DMS53 treated with DMSO at 0.1 percent for 48 hours (cell line): ENCODE measurements around the gene AKAP8.
"Not testable (repeated sequence)": the region's sequence is repeated elsewhere in the genome, so short reads cannot be mapped to it uniquely, and the experiment has no call there.

Experiments used
- DNase-seq: peaks from one replicate; lab custom pipeline; 2025; ENCODE audit not compliant: unreplicated experiment; lab: John Stamatoyannopoulos, UW

The AKAP8 gene

DNA sequence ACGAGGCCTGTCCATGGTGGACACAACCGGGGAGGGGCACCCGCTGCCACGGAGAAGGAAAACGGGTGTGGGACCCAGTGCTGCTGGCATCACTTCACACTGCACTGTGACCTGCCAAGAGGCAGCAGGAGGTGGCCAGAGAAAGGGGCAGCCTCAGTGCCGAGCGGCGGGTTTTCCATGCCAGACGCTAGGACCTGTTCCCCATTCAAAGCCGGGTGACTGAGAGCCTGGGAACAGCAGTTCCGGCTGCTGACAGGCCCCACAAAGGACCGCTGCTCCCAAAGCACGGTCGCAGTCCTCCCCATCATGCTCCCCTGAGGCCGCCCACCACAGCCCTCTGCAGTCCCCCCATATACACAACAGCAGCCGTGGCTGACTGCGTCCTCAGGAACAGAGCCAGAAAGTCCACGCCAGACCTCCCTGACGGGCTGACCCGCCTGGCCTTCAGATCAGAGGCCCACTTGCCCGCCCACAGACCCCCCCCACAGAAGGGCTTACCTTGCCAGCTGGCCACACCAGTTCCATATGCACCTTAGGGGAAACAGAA is 5.4 kb downstream of the AKAP8 start:
- no peak for DNase-seq

DNA sequence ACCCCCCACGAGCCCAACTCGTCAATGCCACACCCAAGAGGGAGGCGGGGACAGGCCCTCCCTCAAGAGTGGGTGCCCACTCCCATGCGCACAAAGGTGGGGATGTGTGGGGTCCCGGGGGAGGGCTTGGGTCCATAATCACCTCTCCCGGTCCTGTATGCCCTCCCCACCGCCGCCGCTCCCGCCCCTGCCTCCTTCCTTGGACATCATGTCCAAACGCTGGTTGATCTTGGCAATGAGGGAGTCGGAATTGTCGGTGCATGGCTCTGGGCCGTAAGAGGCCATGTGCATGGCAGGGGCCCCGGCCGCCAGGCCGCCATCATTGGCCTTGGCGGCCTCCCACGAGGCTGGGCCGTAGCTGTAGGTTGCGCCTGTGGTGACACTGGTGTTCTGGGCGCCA is 5.9 kb downstream of the AKAP8 start:
- no peak for DNase-seq

DNA sequence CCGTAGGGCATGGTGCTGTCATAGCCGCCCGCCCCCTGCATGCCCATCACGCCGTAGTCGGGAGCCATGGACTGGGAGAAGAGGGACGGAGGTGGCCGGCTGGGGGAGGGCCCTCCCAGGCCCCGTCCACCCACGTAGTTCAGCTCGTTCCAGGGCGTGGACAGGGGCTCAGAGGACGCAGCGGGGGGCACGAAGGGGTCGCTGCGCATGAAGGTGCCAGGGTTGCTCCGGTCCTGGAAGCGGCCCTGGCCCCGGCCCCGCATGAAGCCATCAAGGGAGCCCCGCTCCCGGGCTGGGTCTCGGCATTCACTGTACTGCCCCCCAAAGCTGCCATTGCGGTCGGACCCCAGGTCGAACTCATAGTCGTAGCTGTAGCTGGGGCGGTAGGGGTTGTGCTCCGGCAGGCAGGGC is 6.7 kb downstream of the AKAP8 start:
- no peak for DNase-seq

DNA sequence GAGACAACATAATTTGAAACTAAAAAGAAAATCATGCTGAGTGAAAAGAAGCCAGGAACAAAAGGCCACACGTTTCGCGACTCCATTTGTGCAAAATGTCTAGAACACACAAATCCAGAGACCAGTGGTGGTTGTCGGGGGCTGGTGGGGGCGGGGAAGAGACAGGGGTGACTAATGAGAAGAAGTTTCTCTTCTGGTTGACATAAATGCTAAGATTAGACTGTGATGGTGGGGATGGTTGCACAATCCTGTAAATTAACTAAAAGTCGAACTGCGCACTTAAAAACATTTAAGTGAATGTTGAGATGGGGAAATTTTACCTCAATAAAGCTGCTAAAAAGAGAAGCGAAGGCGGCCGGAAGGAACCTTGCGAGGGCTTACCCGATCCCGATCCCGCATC is 7.1 kb downstream of the AKAP8 start:
- DNase-seq, result no peak

DNA sequence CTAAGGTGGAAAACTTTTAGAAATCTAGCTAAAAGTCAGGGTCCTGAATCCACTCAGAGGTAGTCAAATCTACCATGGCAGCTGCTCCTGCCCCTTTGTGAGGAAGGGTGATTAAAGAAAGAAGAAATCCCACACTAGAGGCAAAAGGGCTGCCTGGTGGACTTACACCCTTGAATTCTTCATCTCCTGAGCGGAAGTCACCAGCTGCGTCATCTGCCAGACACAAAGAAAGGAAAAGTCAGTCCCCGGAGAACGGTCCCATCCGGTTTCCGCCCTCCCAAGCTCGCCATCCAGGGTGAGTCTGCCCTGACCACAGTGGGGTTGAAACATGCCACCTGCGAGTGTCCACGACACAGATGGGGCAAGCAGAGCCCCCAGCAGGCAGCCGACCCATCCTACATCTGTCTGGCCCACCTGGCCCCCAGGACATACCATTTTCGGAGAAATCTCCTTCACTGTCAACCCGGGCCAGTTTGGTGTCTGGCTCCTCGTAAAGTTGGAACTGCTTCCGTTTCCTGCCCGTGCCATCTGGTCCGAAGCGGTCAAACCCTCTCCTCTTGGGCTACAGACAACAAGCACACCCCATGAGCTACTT is 7.7 kb downstream of the AKAP8 start:
- DNase-seq, result no peak

DNA sequence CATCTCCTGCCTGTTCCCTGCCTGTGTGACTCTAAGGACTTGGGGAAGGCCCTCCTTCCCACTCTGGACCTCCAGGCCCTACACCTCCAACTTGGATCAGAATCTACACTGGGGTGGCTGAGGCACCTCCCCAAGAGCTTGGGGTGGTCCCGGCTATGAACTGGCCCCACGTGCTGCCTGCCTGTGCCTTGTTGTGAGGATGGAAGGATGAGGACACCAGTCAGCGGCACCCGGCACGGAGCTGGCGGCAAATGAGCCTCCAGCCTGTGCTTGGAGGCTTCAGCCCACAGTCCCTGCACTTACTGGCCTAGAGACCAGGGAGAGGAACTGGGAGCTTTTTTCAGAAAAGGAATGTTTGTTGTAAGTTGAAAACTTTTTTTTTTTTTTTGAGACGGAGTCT is 8.5 kb downstream of the AKAP8 start:
- DNase-seq, result no peak

DNA sequence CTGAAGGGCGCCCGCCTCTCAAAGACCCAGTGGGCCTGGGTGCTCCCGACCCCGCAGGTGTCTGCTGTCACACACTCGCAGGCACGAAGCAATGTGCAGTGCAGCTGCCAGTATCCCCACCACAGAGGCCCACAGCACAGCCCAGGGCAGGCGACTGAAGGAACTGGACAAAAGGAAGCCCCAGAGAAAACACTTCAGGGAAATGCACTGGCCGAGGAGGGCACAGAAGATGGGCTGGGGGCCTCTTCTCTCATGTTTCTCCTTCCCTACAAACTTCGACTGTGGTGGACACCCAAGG is 10.0 kb downstream of the AKAP8 start:
- DNase-seq, result no peak

DNA sequence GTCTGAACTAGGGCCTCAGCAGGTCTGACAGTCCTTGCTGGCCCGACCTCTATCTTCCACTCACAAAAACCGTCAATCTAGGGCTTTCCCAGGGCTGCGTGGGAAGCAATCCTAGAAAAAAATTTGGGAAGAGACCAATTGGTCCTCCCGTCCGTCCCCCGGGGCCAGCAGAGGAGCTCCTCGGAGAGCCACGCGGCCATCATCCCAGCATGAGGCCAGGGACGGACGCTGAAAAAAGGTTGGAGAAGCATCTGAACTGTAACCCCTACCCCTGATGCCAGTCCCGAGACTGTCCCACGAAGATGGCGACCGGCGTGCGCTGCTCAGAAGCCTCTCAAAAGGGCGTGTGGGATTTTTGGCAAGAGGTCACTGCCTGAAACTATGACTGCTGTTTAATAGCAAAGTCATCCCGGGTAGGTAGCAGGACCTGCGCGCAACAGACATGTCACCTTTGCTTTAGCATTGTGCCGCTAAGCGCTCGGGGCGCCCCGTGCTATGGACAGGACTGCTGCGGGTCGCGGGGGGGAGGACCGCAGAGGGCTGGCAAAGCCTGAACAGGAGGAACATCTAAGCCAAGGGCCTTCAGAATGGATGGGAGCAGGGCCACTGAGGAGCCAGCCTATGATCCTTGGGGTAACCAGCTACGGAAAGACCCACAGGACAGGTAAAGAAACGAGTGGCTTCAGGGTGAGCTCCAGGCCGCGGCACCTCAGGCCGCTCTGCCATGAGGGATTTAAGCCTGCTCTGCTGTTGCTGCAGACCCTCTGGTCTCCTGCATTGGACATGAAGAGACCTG is 10.6 kb downstream of the AKAP8 start:
- DNase-seq, result no peak

DNA sequence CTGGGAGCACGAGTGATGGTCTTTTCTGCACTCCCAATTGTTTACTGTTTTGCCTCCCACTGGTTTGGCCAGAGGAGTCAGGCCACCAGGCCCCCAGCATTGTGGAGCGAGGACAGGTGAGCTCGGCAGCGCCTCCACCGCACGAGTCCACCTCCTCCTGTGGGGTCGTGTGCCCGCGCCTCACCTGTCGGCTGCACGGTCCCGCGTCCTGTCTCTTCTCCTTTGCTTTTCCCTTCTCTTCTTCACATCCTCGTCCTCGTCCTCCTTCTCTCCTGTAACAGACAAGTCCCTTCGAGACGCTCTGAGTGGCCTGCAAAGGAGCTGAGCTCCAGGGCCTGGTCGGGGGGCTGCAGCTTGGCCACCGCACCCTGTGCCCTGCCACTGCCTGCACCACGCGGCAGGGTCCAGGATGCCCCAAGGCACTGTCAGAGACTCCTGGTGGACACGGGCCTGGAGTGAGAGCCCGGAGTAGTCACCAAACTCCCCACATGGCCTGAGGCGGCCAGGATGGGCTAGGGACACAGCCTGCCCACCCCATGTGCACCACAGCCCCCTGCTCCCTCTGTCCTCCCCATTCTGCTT is 11.4 kb downstream of the AKAP8 start:
- DNase-seq, result no peak

DNA sequence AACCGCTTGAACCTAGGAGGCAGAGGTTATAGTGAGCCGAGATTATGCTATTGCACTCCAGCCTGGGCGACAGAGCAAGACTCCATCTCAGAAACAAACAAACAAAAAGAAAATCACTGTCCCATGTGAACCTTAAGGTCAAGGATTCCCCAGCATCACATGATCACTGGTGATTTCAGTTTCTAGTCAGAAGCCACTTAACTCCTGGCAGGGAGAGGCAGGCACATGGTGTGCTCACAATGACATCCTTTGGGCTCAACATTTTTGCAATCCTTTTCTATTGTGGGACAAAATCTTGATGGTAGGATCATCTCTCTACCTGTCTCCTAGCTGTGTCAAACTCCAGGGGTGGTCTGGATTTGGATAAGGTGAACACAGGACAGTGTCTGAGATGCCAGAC is 12.1 kb downstream of the AKAP8 start:
- no peak for DNase-seq

DNA sequence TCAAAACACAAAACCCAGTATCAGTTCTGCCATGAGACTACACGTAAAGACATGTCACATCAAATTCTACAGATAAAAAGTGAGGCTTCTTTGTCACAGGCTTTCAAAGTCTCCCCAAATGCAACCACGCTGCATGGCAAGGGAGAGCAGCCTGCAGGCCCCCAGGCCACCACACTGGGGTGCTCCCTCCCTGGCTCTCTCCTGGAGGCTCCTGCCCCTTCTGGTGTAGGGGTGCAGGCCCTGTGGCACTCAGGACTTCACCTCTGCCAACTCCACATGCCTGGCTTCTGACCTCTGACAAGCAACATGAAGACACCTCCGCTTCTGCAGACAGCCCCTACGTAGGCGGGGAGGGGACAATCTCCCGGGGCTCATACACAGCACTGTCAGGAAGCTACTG is 14.3 kb downstream of the AKAP8 start:
- no peak for DNase-seq

DNA sequence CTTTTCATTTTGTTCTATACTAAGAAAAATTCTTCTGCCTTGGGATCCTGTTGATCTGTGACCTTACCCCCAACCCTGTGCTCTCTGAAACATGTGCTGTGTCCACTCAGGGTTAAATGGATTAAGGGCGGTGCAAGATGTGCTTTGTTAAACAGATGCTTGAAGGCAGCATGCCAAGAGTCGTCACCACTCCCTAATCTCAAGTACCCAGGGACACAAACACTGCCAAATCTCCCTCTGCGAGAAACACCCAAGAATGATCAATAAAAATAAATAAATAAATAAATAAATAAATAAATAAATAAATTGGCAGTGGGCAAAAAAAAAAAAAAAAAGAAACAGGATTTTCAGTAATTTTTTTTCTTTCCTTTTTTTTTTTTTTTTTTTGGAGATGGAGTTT is 15.8 kb downstream of the AKAP8 start:
- not testable (repeated sequence) for DNase-seq

DNA sequence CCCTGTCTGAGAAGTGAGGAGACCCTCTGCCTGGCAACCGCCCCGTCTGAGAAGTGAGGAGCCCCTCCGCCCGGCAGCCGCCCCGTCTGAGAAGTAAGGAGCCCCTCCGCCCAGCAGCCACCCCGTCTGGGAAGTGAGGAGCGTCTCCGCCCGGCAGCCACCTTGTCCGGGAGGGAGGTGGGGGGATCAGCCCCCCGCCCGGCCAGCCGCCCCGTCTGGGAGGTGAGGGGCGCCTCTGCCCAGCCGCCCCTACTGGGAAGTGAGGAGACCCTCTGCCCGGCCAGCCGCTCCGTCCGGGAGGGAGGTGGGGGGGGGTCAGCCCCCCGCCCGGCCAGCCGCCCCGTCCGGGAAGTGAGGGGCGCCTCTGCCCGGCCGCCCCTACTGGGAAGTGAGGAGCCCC is 16.5 kb downstream of the AKAP8 start:
- DNase-seq, result not testable (repeated sequence)

DNA sequence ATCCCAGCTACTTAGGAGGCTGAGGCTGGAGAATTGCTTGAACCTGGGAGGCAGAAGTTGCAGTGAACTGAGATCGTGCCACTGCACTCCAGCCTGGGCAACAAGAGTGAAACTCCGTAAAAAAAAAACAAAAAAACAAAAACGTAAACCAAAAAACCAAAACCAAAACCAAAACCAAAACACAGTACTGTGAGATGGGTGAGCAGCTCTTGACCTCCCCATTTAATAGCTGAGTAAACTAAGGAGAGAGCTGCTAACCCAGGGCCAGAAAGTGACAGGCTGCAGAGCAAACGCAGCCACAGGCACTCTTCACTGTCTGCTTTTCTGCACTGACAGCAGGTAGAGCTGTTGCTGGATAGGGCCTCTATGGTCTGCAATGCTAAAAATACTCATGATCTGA is 19.6 kb downstream of the AKAP8 start:
- not testable (repeated sequence) for DNase-seq

DNA sequence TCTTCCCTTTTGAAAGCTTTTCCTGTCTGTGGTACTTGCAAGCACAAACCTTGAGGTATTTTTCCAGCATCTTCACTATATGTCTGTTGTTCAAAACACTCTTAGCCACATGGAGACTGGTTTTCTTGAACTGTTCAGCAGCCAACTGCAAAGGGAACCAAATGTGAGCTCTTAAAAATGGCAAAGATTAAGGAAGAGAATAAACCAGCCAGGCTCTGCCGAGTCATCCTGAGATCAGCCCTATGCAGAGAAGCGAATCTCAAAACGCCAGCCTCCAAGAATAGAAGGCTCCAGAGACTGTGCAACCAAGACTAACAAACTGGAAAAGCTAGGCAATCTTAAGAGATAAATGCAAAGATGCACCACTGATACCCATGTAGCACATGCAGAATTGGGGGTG is 20.7 kb downstream of the AKAP8 start:
- DNase-seq, result no peak

DNA sequence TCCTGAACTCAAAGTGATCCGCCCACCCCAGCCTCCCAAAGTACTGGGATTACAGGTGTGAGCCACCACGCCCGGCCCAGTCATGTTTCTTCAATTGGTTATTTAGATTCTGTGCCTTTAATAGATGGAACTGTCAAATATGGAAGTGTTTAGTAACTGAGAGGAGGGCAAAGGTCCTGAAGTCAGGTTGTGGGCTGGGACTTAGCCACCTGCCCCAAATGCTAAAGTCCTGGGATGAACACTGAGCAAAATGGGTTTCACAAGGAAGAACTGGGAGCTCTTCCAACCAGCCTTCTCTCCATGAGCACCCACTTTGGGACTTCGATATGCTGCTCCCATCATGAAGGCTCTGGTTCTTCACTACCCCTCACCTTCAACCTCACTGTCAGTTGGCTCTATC is 21.7 kb downstream of the AKAP8 start:
- DNase-seq, result no peak

DNA sequence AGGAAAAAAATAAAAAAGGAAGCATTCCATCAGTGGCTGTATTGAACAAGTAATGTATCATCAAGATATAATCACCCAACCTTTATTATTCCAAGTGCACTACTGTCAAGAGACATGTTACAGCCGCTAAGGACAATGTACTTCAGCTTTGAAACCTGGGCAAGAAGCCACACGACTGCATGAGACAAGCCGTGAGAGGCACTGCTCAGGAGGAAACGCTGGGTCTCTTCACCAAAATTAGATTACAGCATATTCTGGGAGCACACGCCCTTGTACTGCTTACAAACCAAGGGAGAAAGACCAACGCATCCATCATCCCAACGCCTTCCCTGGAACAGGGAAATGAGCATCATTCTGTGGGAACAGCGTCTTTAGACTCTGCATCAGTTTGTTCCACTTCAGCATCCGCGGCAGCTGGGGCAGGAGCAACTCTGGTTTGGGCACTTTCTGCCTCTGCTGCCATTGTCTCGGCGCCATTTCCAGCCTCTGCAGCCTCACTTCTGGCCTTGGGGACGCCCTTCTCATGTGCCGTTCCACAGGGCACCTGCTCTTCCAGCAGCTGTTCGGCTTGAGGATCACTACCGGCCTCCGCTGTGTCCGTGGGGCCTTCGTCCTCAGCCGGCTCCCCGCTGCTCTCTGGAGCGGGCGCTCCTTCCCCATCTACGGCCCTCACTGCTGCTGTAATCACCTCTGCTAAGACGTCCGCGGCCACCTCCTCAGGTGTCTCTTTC is 24.9 kb downstream of the AKAP8 start:
- no peak for DNase-seq

DNA sequence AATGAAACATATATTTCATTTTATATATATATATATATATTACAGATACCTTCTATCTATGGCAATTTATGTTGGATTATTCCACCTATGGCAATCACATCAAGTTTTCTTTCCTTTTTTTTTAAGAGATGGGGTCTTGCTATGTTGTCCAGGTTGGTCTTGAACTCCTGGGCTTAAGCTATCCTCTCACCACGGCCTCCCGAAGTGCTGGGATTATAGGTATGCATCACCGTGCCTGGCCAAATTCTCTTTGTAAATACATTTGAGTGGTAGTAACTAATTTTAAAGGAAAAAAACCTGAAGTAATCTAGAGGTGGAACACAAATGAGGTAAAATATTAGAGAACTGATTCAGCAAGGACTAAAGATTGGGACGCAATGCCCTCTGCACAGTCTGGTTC is 25.7 kb downstream of the AKAP8 start:
- DNase-seq, result no peak

DNA sequence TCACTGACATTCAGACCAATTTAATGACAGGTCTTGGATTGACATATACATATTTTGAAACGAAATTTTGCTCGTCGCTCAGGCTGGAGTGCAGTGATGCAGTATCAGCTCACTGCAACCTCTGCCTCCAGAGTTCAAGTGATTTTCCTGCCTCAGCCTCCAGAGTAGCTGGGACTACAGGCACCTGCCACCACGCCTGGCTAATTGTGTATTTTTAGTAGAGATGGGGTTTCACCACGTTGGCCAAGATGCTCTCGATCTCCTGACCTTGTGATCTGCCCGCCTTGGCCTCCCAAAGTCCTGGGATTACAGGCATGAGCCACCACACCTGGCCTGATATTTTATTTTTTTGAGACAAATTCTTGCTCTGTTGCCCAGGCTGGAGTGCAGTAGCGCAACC is 27.1 kb downstream of the AKAP8 start:
- not testable (repeated sequence) for DNase-seq

DNA sequence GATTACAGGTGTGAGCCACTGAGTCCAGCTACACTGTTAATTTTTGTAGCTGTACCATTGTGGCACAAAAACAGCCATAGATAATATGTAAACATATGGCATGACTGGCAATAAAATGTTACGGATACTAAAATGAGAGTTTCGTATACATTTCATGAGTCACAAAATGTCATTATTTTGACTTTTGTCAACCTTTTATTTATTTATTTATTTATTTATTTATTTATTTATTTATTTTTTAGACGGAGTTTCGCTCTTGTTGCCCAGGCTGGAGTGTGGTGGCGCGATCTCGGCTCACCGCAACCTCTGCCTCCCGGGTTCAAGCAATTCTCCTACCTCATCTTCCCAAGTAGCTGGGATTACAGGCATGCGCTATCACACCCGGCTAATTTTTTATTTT is 38.3 kb downstream of the AKAP8 start:
- DNase-seq, result not testable (repeated sequence)

DNA sequence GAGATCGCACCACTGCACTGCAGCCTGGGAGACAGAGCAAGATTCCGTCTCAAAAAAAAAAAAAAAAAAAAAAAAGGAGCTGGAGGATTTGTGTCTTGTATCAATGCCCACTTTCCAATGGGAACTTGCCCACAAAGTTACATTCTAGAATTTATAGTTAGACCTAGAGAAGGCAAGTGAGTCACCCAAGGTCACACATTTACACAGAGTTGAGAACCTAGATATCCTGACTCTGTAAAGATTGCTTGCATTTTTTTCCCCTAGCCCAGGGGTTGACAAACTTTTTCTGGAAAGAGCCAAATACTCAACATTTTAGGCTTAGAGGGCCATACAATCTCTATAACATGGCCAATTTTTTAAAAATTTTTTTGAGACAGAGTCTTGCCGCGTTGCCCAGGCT is 39.5 kb downstream of the AKAP8 start:
- DNase-seq, result no peak

DNA sequence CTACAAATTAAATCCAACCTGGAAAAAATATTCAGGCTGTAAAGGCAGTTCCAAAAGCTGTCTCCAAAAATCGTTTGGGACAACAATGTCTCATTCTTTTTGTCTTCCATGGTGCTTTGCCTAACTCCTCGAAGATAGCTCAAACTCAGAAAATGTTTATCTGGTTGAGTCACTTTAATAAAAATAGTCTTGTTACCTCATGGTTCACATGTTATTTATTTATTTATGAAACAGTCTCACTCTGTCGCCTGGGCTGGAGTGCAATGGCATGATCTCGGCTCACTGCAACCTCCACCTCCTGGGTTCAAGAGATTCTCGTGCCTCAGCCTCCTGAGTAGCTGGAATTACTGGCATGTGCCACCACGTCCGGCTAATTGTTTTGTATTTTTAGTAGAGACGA is 42.4 kb downstream of the AKAP8 start:
- DNase-seq, result no peak
